GM12878 (cell line): ENCODE measurements around the gene ATL3.

Experiments
- CEBPB ChIP-seq, 2 experiments: fragments of 150-350 bp in 1 of 2; IDR thresholded peaks; 2 replicates each; pipeline ENCODE4 v1.6.1; 2012 to 2014; ENCODE audit warnings: low read depth in 2 of 2, low read length in 2 of 2, borderline replicate concordance in 1 of 2, inconsistent platforms in 1 of 2
- EP300 ChIP-seq, 2 experiments: fragments of 150-350 bp in 1 of 2; IDR thresholded peaks; 2 replicates each; pipeline ENCODE4 v1.6.1; 2011 to 2012; ENCODE audit warnings: low read depth in 2 of 2, low read length in 2 of 2, borderline replicate concordance in 1 of 2, improper control_type of control experiment in 1 of 2, inconsistent platforms in 1 of 2; ENCODE audit not compliant: control insufficient read depth in 1 of 2
- FOXM1 ChIP-seq: IDR thresholded peaks from 2 replicates; pipeline ENCODE4 v1.6.1; 2012; ENCODE audit warnings: low read depth, mild to moderate bottlenecking, inconsistent platforms, low read length, moderate library complexity
- NFYB ChIP-seq: IDR thresholded peaks from 2 replicates; pipeline ENCODE4 v1.6.1; 2011; ENCODE audit warnings: low read depth, mild to moderate bottlenecking, low read length, improper control_type of control experiment, moderate library complexity; ENCODE audit not compliant: insufficient read depth
- NR2C1 ChIP-seq: fragments of 450-650 bp; IDR thresholded peaks from 2 replicates; pipeline ENCODE4 v1.6.1; 2017; ENCODE audit warnings: antibody characterized with exemption, mild to moderate bottlenecking, moderate library complexity
- NR2C2 ChIP-seq: IDR thresholded peaks from 2 replicates; pipeline ENCODE4 v1.6.1; 2011; ENCODE audit warnings: borderline replicate concordance, low read depth; ENCODE audit not compliant: control insufficient read depth, insufficient read length
- POLR2A ChIP-seq: IDR thresholded peaks from 2 replicates; pipeline ENCODE4 v1.6.1; 2011; ENCODE audit warnings: low read depth, mild to moderate bottlenecking, low read length
- TF ChIP-seq, protein P1 (sequence below), 3 experiments: IDR thresholded peaks in 2 of 3; conservative IDR thresholded peaks in 1 of 3; 2 replicates each; pipeline ENCODE4 v1.5.1; 2011; ENCODE audit warnings: low read depth in 3 of 3, low read length in 3 of 3, mild to moderate bottlenecking in 3 of 3, control low read depth in 2 of 3, moderate library complexity in 2 of 3, inconsistent platforms in 1 of 3, mixed read lengths in 1 of 3; ENCODE audit not compliant: control insufficient read depth in 2 of 3, insufficient read depth in 1 of 3; ENCODE audit errors: extremely low read depth in 1 of 3

- TF ChIP-seq EP300 (IDR thresholded peaks at IDR 0.05; ENCODE audit: borderline replicate concordance in 1 of 2, control insufficient read depth in 1 of 2, low read depth in 2 of 2, low read length in 2 of 2) (no peak), NR2C2 (no peak), POLR2A (no peak), CEBPB (IDR thresholded peaks at IDR 0.05; ENCODE audit: borderline replicate concordance in 1 of 2, low read depth in 2 of 2, low read length in 2 of 2) (no peak), NFYB (no peak), NR2C1 (no peak), FOXM1 (no peak)
- TF ChIP-seq, protein P1, sequence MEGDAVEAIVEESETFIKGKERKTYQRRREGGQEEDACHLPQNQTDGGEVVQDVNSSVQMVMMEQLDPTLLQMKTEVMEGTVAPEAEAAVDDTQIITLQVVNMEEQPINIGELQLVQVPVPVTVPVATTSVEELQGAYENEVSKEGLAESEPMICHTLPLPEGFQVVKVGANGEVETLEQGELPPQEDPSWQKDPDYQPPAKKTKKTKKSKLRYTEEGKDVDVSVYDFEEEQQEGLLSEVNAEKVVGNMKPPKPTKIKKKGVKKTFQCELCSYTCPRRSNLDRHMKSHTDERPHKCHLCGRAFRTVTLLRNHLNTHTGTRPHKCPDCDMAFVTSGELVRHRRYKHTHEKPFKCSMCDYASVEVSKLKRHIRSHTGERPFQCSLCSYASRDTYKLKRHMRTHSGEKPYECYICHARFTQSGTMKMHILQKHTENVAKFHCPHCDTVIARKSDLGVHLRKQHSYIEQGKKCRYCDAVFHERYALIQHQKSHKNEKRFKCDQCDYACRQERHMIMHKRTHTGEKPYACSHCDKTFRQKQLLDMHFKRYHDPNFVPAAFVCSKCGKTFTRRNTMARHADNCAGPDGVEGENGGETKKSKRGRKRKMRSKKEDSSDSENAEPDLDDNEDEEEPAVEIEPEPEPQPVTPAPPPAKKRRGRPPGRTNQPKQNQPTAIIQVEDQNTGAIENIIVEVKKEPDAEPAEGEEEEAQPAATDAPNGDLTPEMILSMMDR (IDR thresholded peaks at IDR 0.05 in 2 of 3, conservative IDR thresholded peaks at IDR 0.05 in 1 of 3; ENCODE audit: control insufficient read depth in 2 of 3, extremely low read depth in 1 of 3, insufficient read depth in 1 of 3, low read depth in 3 of 3, low read length in 3 of 3), result no peak
Measured at GRCh38 chr11:63595296-63595695, 75.9 kb downstream of the ATL3 start.
